Testis (tissue), 3 donors: ENCODE results near the gene FSD2. TPM values are rescaled to one million over a fixed set of nuclear protein-coding genes. Genes with fewer than 3 reads are reported as not detected.
"Not testable (repeated sequence)": the region's sequence is repeated elsewhere in the genome, so short reads cannot be mapped to it uniquely, and the experiment has no call there.

ENCODE experiments used
- DNase-seq: peaks from one replicate; pipeline ENCODE4 v3.0.0-alpha.2; 2019
- H3K27ac ChIP-seq, 2 donors: fragments of 200-600 bp; sonication (generic); one replicate each; pipeline ENCODE4 v1.5.1; 2019
- H3K27me3 ChIP-seq: fragments of 200-600 bp; sonication (generic); one replicate; pipeline ENCODE4 v1.5.1; 2019
- H3K36me3 ChIP-seq: fragments of 200-600 bp; sonication (generic); one replicate; pipeline ENCODE4 v1.5.1; 2017; ENCODE audit warnings: low read depth; ENCODE audit errors: missing control alignments
- H3K4me1 ChIP-seq: fragments of 200-600 bp; sonication (generic); one replicate; pipeline ENCODE4 v1.5.1; 2019
- H3K4me3 ChIP-seq, 2 donors: fragments of 200-600 bp; sonication (generic); one replicate each; pipeline ENCODE4 v1.5.1; 2017 to 2019
- H3K9me3 ChIP-seq: fragments of 200-600 bp; sonication (generic); one replicate; pipeline ENCODE4 v1.5.1; 2017
- CTCF ChIP-seq, 3 experiments: fragments of 450-650 bp in 2 of 3; fragments of 200-600 bp in 1 of 3; sonication (generic) in 1 of 3; IDR thresholded peaks; one replicate each; pipeline ENCODE4 v1.5.1; 2016 to 2019; ENCODE audit warnings: antibody characterized with exemption in 3 of 3, mild to moderate bottlenecking in 2 of 3, moderate library complexity in 1 of 3
- POLR2A ChIP-seq: fragments of 450-650 bp; IDR thresholded peaks from one replicate; pipeline ENCODE4 v1.6.1; 2017; ENCODE audit warnings: antibody characterized with exemption, mild to moderate bottlenecking, moderate library complexity
- WGBS, 2 donors: methylation state at CpG; one replicate each; pipeline ENCODE4 v1.1.5; 2018; 5-methylcytosine and 5-hydroxymethylcytosine counted together
- intact Hi-C: fragments of 100-400 bp; cut with DNase I; formaldehyde crosslinking; loops from one replicate; pipeline ENCODE4 v1.15.1; 2023; ENCODE audit warnings: low total_unique reads
- polyA plus RNA-seq: library from polyadenylated mRNA; stranded (reverse); fragments of 350-450 nt; fragmentation: Illumina TruSeq; extraction: RNeasy Lipid Tissue Mini Kit (QIAGEN cat#74804); gene quantifications from one replicate; pipeline ENCODE4 v1.2.3, GENCODE V29; 2014; ENCODE audit warnings: low read depth, low replicate concordance; ENCODE audit not compliant: insufficient read depth
- total RNA-seq, 2 donors: library from RNA; depleted of rRNA; stranded (reverse); fragments of >200 nt; gene quantifications; one replicate each; pipeline ENCODE4 v1.2.3, GENCODE V29; 2016

Gene FSD2
- total and polyA plus RNA-seq, 3 donors from 2014 or later: 0.19 to 0.95 TPM; not detected in 1

GRCh38 chr15:82828075-82828474 lies 22.2 kb upstream of the FSD2 start:
- DNase-seq: no peak
- TF ChIP-seq POLR2A (no peak), CTCF (IDR thresholded peaks at IDR 0.05) (no peak)
- 71 to 81% methylated on average over 1 of the region's 1 CpG for WGBS, 2 donors
- Histone ChIP-seq H3K27ac (no peak overlapping the region), H3K4me3 (no peak overlapping the region), H3K4me1 (no peaks in the 10 kb centered on the region), H3K36me3 (no peaks in the 10 kb centered on the region), H3K9me3 (no peaks in the 10 kb centered on the region), H3K27me3 (no peaks in the 10 kb centered on the region)
- intact Hi-C loops: no loop called here

DNA sequence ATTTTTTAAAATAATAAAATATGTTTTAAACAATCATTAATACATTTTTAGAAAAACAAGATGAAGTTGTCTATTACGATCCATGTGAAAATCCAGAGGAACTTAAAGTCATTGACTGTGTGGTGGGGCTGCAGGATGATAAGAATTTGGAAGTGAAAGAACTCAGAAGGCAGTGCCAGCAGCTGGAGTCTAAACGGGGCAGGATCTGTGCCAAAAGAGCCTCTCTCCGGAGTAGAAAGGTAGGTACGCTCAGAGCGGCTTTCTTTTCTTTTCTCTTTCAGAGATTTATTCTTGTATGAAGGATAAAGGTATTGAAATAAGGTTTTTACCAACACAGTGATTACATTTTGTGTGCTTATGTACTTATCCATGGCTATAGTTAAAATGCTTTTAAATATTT lies 17.2 kb upstream of the FSD2 start:
- H3K27ac ChIP-seq: no peak overlapping the region
- 85 to 88% methylated on average over 5 of the region's 5 CpGs for WGBS, 2 donors
- H3K27me3 ChIP-seq: no peaks in the 10 kb centered on the region
- no peak for DNase-seq
- intact Hi-C loops: no loop called here
- H3K36me3 ChIP-seq: no peaks in the 10 kb centered on the region
- no peaks in the 10 kb centered on the region for H3K9me3 ChIP-seq
- no peaks in the 10 kb centered on the region for H3K4me1 ChIP-seq
- TF ChIP-seq CTCF (IDR thresholded peaks at IDR 0.05): no peak
- no peak for TF ChIP-seq POLR2A
- no peak overlapping the region for H3K4me3 ChIP-seq

GRCh38 chr15:82821851-82822250 lies 16.0 kb upstream of the FSD2 start:
- H3K9me3 ChIP-seq, H3K27me3 ChIP-seq, H3K4me1 ChIP-seq, H3K27ac ChIP-seq, DNase-seq, H3K4me3 ChIP-seq, H3K36me3 ChIP-seq, intact Hi-C loops: not testable (repeated sequence)

DNA sequence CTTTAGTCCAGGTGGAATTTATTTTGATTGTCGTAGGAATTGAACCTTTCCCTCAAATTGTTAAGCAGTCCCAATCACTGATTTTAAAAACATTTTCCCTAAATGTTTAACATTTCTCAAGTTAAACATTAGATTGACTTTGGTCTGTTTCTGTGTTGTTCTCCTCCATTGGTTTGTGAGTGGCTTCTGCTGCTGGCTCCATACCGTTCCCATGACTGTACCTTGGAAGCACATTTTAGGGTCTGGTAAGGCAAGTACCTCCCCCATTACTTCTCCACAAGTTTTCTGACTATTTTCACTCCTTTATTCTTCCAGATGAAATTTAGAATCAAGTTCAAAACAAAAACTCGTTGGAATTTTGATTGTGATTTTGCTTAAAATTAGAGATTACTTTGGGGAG lies 15.5 kb upstream of the FSD2 start:
- intact Hi-C loops, H3K4me1 ChIP-seq, H3K27ac ChIP-seq, H3K36me3 ChIP-seq, H3K4me3 ChIP-seq, H3K27me3 ChIP-seq, H3K9me3 ChIP-seq, DNase-seq: not testable (repeated sequence)
- 81 to 91% methylated on average over 3 of the region's 3 CpGs for WGBS, 2 donors

GRCh38 chr15:82820128-82820527 lies 14.3 kb upstream of the FSD2 start:
- H3K36me3 ChIP-seq: no peaks in the 10 kb centered on the region
- H3K27ac ChIP-seq: no peak overlapping the region
- DNase-seq: no peak
- no peaks in the 10 kb centered on the region for H3K27me3 ChIP-seq
- H3K9me3 ChIP-seq: no peaks in the 10 kb centered on the region
- H3K4me3 ChIP-seq: no peak overlapping the region
- intact Hi-C loops: no loop called here
- no peaks in the 10 kb centered on the region for H3K4me1 ChIP-seq
- TF ChIP-seq CTCF (IDR thresholded peaks at IDR 0.05) (no peak), POLR2A (no peak)

GRCh38 chr15:82812994-82813393 lies 7.1 kb upstream of the FSD2 start:
- intact Hi-C loops: no loop called here
- WGBS, 2 donors: 75 to 82% methylated on average over 4 of the region's 4 CpGs
- H3K4me3 ChIP-seq: no peak overlapping the region
- no peak for DNase-seq
- no peaks in the 10 kb centered on the region for H3K27me3 ChIP-seq
- no peaks in the 10 kb centered on the region for H3K9me3 ChIP-seq
- TF ChIP-seq CTCF (IDR thresholded peaks at IDR 0.05) (no peak), POLR2A (no peak)
- H3K36me3 ChIP-seq: no peaks in the 10 kb centered on the region
- no peak overlapping the region for H3K27ac ChIP-seq
- no peaks in the 10 kb centered on the region for H3K4me1 ChIP-seq
